ENCODE results near the gene EVC2.

- TF ChIP-seq CTCF (conservative IDR thresholded peaks at IDR 0.05; ENCODE audit: low read length) (no peak), EZH2phosphoT487 (IDR thresholded peaks at IDR 0.05; ENCODE audit: borderline replicate concordance) (no peak)
These were observed 43.6 kb downstream of the EVC2 start for GRCh38 chr4:5664778-5665177.
